C4-2B (cell line): ENCODE data around the gene ABCG2.

Experiments
- ZFX ChIP-seq: fragments of 450-650 bp; IDR thresholded peaks from 2 replicates; pipeline ENCODE4 v1.6.1; 2017
- TF ChIP-seq, protein P1 (sequence below): fragments of 450-650 bp; conservative IDR thresholded peaks from 2 replicates; pipeline ENCODE4 v1.5.1; 2017; ENCODE audit warnings: mild to moderate bottlenecking

DNA sequence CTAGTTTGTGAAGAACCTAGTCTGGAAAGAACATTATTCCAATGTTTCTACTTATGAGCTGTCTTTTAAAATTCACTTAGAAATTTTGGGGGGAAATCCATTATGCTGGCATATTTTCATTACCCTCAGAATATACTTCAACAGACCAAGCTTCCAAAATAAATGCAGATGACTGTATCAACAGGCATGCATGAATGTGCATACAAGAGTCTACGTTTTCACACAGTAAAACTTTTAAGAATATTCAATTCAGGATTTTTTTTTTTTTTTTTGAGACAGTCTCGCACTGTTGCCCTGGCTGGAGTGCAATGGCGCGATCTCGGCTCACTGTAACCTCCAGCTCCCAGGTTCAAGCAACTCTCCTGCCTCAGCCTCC lies 49.7 kb downstream of the ABCG2 start:
- TF ChIP-seq, protein P1, sequence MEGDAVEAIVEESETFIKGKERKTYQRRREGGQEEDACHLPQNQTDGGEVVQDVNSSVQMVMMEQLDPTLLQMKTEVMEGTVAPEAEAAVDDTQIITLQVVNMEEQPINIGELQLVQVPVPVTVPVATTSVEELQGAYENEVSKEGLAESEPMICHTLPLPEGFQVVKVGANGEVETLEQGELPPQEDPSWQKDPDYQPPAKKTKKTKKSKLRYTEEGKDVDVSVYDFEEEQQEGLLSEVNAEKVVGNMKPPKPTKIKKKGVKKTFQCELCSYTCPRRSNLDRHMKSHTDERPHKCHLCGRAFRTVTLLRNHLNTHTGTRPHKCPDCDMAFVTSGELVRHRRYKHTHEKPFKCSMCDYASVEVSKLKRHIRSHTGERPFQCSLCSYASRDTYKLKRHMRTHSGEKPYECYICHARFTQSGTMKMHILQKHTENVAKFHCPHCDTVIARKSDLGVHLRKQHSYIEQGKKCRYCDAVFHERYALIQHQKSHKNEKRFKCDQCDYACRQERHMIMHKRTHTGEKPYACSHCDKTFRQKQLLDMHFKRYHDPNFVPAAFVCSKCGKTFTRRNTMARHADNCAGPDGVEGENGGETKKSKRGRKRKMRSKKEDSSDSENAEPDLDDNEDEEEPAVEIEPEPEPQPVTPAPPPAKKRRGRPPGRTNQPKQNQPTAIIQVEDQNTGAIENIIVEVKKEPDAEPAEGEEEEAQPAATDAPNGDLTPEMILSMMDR = no peak
- no peak for TF ChIP-seq ZFX
